Endodermal cell (in vitro differentiated cells): ENCODE data around the gene RAB7B. TPM values are rescaled to one million over a fixed set of nuclear protein-coding genes. Genes with fewer than 3 reads are reported as not detected.

ENCODE experiments used
- DNase-seq: peaks from one replicate; pipeline ENCODE4 v3.0.0-alpha.2; 2017
- H3K27ac ChIP-seq: 2 replicates; pipeline ENCODE4 v1.5.1; 2013; ENCODE audit warnings: mild to moderate bottlenecking, low read depth, low read length, moderate library complexity
- H3K27me3 ChIP-seq: 2 replicates; pipeline ENCODE4 v1.6.1; 2013; ENCODE audit warnings: mild to moderate bottlenecking, low read length, moderate library complexity; ENCODE audit not compliant: insufficient read depth, control insufficient read depth, poor library complexity, severe bottlenecking
- H3K36me3 ChIP-seq: 2 replicates; pipeline ENCODE4 v1.7.0; 2013; ENCODE audit warnings: mild to moderate bottlenecking, low read length, moderate library complexity; ENCODE audit not compliant: control insufficient read depth, insufficient read depth
- H3K4me1 ChIP-seq: one replicate; pipeline ENCODE4 v1.7.0; 2013; ENCODE audit warnings: low read length; ENCODE audit not compliant: control insufficient read depth, insufficient read depth
- H3K4me3 ChIP-seq: 2 replicates; pipeline ENCODE4 v1.5.1; 2013; ENCODE audit warnings: mild to moderate bottlenecking, low read length, moderate library complexity
- H3K9ac ChIP-seq: 2 replicates; pipeline ENCODE4 v1.6.1; 2013; ENCODE audit warnings: mild to moderate bottlenecking, low read length, moderate library complexity; ENCODE audit not compliant: poor library complexity, severe bottlenecking; ENCODE audit errors: extremely low read depth
- H3K9me3 ChIP-seq: 2 replicates; pipeline ENCODE4 v1.6.1; 2013; ENCODE audit warnings: mild to moderate bottlenecking, low read length, moderate library complexity; ENCODE audit not compliant: control insufficient read depth
- H3K27ac Mint-ChIP-seq: 2 replicates; pipeline ENCODE4 v1.8.0; 2020; ENCODE audit warnings: mixed read lengths
- H3K27me3 Mint-ChIP-seq: 2 replicates; pipeline ENCODE4 v1.8.0; 2021; ENCODE audit warnings: mild to moderate bottlenecking, mixed read lengths; ENCODE audit not compliant: insufficient read depth
- H3K36me3 Mint-ChIP-seq: 2 replicates; pipeline ENCODE4 v1.8.0; 2020; ENCODE audit warnings: low read depth, mixed read lengths
- H3K4me1 Mint-ChIP-seq: 2 replicates; pipeline ENCODE4 v1.8.0; 2020; ENCODE audit warnings: mixed read lengths
- H3K4me3 Mint-ChIP-seq: 2 replicates; pipeline ENCODE4 v1.8.0; 2020; ENCODE audit warnings: mild to moderate bottlenecking, moderate library complexity, mixed read lengths
- H3K9me3 Mint-ChIP-seq: 2 replicates; pipeline ENCODE4 v1.8.0; 2020; ENCODE audit warnings: mild to moderate bottlenecking, mixed read lengths
- CTCF ChIP-seq: fragments of 200-600 bp; sonication (generic); conservative IDR thresholded peaks from 2 replicates; pipeline ENCODE4 v1.5.0; 2021; ENCODE audit warnings: antibody characterized with exemption, mild to moderate bottlenecking
- WGBS, 2 experiments: methylation state at CpG; one replicate each; pipeline versions ENCODE4 v1.1.5 to v1.1.7; 2013; ENCODE audit warnings: missing lambda C conversion rate in 2 of 2, mixed read lengths in 1 of 2; ENCODE audit not compliant: insufficient coverage in 1 of 2, insufficient read length in 1 of 2; 5-methylcytosine and 5-hydroxymethylcytosine counted together
- total RNA-seq, 2 donors: library from RNA; stranded (reverse); fragmentation: NEBNext Ultra II Directional in 1 of 2; extraction: Animal tissue kit (Norgen Biotek cat#: 25700) in 1 of 2; gene quantifications; 2 replicates in 1 of 2; 3 replicates in 1 of 2; pipeline ENCODE4 v1.2.1, GENCODE V29; 2021

Gene RAB7B
- total RNA-seq, 2 donors from 2014 or later: not detected

GRCh38 chr1:205929496-205930194, 73.5 kb downstream of the RAB7B start:
- H3K27ac ChIP-seq: no peak overlapping the region
- no peak overlapping the region for H3K27ac Mint-ChIP-seq
- no peaks in the 10 kb centered on the region for H3K9me3 ChIP-seq
- H3K36me3 ChIP-seq: no peaks in the 10 kb centered on the region
- peaks cover 20% of the 10 kb centered on the region for H3K4me1 Mint-ChIP-seq
- no peak overlapping the region for H3K9ac ChIP-seq
- H3K4me1 ChIP-seq: peaks cover 12% of the 10 kb centered on the region
- WGBS, 2 experiments: 95 to 100% methylated on average over 16 to 19 of the region's 19 CpGs
- no peaks in the 10 kb centered on the region for H3K36me3 Mint-ChIP-seq
- H3K4me3 ChIP-seq: no peak overlapping the region
- H3K9me3 Mint-ChIP-seq: no peaks in the 10 kb centered on the region
- DNase-seq: no peak
- no peak overlapping the region for H3K4me3 Mint-ChIP-seq
- TF ChIP-seq CTCF: no peak
- peaks cover 3% of the 10 kb centered on the region for H3K27me3 Mint-ChIP-seq
- no peaks in the 10 kb centered on the region for H3K27me3 ChIP-seq

- no peak overlapping the region for H3K9ac ChIP-seq
- H3K36me3 ChIP-seq: no peaks in the 10 kb centered on the region
- TF ChIP-seq CTCF: no peak
- no peak overlapping the region for H3K4me3 ChIP-seq
- H3K27me3 ChIP-seq: no peaks in the 10 kb centered on the region
- Mint-ChIP-seq H3K27me3 (peaks cover 1% of the 10 kb centered on the region), H3K9me3 (no peaks in the 10 kb centered on the region), H3K36me3 (no peaks in the 10 kb centered on the region), H3K27ac (no peak overlapping the region), H3K4me1 (peaks cover 13% of the 10 kb centered on the region), H3K4me3 (no peak overlapping the region)
- WGBS, 2 experiments: 86 to 92% methylated on average over 5 of the region's 5 CpGs
- no peak for DNase-seq
- H3K9me3 ChIP-seq: no peaks in the 10 kb centered on the region
- peaks cover 5% of the 10 kb centered on the region for H3K4me1 ChIP-seq
- no peak overlapping the region for H3K27ac ChIP-seq
These were observed 74.9 kb downstream of the RAB7B start for GRCh38 chr1:205928317-205928716.

GRCh38 chr1:205927676-205928075, 75.5 kb downstream of the RAB7B start:
- Mint-ChIP-seq H3K27ac (no peak overlapping the region), H3K36me3 (no peaks in the 10 kb centered on the region), H3K4me1 (peaks cover 12% of the 10 kb centered on the region), H3K4me3 (no peak overlapping the region), H3K9me3 (no peaks in the 10 kb centered on the region), H3K27me3 (peaks cover 1% of the 10 kb centered on the region)
- H3K4me1 ChIP-seq: peaks cover 4% of the 10 kb centered on the region
- H3K9me3 ChIP-seq: no peaks in the 10 kb centered on the region
- H3K27ac ChIP-seq: no peak overlapping the region
- H3K9ac ChIP-seq: no peak overlapping the region
- H3K36me3 ChIP-seq: no peaks in the 10 kb centered on the region
- H3K4me3 ChIP-seq: no peak overlapping the region
- no peak for TF ChIP-seq CTCF
- WGBS, 2 experiments: 95 to 100% methylated on average over 4 to 12 of the region's 12 CpGs
- H3K27me3 ChIP-seq: no peaks in the 10 kb centered on the region
- DNase-seq: no peak
